ENCODE data around the gene PPP2R5C. TPM values are rescaled to one million over a fixed set of nuclear protein-coding genes. Genes with fewer than 3 reads are reported as not detected.
A peak's percentile ranks its signal among the peaks of the same experiment; 100 is the strongest.

The PPP2R5C gene
- total and polyA plus RNA-seq, 9 of the 15 experiments (the other 6 are each of a cell fraction or from before 2014, with no cell fraction given), result 284 to 617 (median 395) TPM

DNA sequence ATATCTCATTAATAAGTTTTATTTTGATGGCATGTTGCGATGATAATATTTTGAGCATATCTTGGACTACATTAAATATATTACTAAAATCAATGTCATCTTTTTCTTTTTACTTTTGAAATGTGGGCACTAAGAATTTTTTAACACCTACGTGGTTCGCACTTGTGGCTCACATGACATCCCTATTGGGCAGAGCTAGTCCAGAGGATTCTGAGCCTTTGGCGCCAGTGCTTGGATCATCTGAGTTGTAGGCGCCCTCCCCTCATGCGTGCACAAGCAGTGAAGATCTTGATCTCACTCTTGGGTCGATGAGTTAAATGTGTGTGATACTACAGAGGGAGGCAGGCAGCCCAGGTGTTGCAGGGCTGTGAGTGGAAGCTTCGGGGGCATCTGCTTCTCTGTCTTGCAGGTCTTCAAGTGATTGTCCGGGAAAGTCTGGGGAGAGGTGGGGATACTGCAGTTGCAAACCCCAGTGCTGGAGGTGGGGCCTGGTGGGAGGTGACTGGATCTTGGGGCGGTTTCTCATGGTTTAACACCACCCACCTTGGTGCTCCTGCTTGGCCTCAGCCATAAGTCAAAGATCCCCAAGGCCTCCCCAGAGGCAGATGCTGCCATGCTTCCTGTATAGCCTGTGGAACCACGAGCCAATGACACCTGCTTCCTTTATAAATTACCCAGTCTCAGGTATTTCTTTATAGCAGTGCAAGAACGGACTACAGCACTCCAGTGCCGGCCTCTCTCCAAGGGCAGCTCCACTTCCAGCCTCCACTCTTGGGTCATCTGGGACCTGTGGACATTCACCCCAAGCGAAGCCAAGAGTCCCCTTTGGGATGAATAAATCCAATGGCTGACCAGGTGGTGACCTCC lies 46.1 kb upstream of the PPP2R5C start (continued):
- TF ChIP-seq, protein P1, sequence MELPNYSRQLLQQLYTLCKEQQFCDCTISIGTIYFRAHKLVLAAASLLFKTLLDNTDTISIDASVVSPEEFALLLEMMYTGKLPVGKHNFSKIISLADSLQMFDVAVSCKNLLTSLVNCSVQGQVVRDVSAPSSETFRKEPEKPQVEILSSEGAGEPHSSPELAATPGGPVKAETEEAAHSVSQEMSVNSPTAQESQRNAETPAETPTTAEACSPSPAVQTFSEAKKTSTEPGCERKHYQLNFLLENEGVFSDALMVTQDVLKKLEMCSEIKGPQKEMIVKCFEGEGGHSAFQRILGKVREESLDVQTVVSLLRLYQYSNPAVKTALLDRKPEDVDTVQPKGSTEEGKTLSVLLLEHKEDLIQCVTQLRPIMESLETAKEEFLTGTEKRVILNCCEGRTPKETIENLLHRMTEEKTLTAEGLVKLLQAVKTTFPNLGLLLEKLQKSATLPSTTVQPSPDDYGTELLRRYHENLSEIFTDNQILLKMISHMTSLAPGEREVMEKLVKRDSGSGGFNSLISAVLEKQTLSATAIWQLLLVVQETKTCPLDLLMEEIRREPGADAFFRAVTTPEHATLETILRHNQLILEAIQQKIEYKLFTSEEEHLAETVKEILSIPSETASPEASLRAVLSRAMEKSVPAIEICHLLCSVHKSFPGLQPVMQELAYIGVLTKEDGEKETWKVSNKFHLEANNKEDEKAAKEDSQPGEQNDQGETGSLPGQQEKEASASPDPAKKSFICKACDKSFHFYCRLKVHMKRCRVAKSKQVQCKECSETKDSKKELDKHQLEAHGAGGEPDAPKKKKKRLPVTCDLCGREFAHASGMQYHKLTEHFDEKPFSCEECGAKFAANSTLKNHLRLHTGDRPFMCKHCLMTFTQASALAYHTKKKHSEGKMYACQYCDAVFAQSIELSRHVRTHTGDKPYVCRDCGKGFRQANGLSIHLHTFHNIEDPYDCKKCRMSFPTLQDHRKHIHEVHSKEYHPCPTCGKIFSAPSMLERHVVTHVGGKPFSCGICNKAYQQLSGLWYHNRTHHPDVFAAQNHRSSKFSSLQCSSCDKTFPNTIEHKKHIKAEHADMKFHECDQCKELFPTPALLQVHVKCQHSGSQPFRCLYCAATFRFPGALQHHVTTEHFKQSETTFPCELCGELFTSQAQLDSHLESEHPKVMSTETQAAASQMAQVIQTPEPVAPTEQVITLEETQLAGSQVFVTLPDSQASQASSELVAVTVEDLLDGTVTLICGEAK (IDR thresholded peaks at IDR 0.05), result no peak
- TF ChIP-seq, protein P1 (CRISPR knock-in tag; IDR thresholded peaks at IDR 0.05), result no peak
- TF ChIP-seq HNRNPK (IDR thresholded peaks at IDR 0.05; ENCODE audit: low read depth, low read length, poor library complexity, severe bottlenecking) (no peak), HCFC1 (IDR thresholded peaks at IDR 0.05; ENCODE audit: low read depth, low read length) (no peak), ZBTB8A (IDR thresholded peaks at IDR 0.05; ENCODE audit: partially characterized antibody) (no peak), DIDO1 (tag; IDR thresholded peaks at IDR 0.05; ENCODE audit: low read depth) (no peak), SMARCB1 (IDR thresholded peaks at IDR 0.05; ENCODE audit: insufficient read length, low read depth) (no peak), ZNF384 (IDR thresholded peaks at IDR 0.05; ENCODE audit: low read depth, low read length) (no peak), NCOA1 (IDR thresholded peaks at IDR 0.05; ENCODE audit: low read depth) (no peak), SP1 (CRISPR knock-in tag; IDR thresholded peaks at IDR 0.05) (no peak), RBBP5 (IDR thresholded peaks at IDR 0.05; ENCODE audit: borderline replicate concordance, insufficient read depth, low read length, poor library complexity, severe bottlenecking) (no peak), SAFB2 (IDR thresholded peaks at IDR 0.05; ENCODE audit: borderline replicate concordance, low read depth, low read length, severe bottlenecking) (no peak)
- TF ChIP-seq, protein P2, sequence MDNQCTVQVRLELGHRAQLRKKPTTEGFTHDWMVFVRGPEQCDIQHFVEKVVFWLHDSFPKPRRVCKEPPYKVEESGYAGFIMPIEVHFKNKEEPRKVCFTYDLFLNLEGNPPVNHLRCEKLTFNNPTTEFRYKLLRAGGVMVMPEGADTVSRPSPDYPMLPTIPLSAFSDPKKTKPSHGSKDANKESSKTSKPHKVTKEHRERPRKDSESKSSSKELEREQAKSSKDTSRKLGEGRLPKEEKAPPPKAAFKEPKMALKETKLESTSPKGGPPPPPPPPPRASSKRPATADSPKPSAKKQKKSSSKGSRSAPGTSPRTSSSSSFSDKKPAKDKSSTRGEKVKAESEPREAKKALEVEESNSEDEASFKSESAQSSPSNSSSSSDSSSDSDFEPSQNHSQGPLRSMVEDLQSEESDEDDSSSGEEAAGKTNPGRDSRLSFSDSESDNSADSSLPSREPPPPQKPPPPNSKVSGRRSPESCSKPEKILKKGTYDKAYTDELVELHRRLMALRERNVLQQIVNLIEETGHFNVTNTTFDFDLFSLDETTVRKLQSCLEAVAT (IDR thresholded peaks at IDR 0.05), result 0 out of 4 replicates have a peak, but pooled peaks have one; percentile 33 to 39
- TF ChIP-seq, protein P3, sequence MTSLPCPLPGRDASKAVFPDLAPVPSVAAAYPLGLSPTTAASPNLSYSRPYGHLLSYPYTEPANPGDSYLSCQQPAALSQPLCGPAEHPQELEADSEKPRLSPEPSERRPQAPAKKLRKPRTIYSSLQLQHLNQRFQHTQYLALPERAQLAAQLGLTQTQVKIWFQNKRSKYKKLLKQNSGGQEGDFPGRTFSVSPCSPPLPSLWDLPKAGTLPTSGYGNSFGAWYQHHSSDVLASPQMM (CRISPR knock-in tag; IDR thresholded peaks at IDR 0.05), result no peak
- TF ChIP-seq, protein P4, sequence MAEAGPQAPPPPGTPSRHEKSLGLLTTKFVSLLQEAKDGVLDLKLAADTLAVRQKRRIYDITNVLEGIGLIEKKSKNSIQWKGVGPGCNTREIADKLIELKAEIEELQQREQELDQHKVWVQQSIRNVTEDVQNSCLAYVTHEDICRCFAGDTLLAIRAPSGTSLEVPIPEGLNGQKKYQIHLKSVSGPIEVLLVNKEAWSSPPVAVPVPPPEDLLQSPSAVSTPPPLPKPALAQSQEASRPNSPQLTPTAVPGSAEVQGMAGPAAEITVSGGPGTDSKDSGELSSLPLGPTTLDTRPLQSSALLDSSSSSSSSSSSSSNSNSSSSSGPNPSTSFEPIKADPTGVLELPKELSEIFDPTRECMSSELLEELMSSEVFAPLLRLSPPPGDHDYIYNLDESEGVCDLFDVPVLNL (CRISPR knock-in tag; IDR thresholded peaks at IDR 0.05; ENCODE audit: low read depth), result no peak
